Measurements from ENCODE around the gene FAM25G. TPM values are rescaled to one million over a fixed set of nuclear protein-coding genes. Genes with fewer than 3 reads are reported as not detected.
"Not testable (repeated sequence)": the region's sequence is repeated elsewhere in the genome, so short reads cannot be mapped to it uniquely, and the experiment has no call there.

FAM25G gene
- total RNA-seq, 1 donor from 2014 or later, result not detected

GRCh38 chr10:47456079-47456785 lies 35.3 kb downstream of the FAM25G start:
- TF ChIP-seq CTCF (IDR thresholded peaks at IDR 0.05; ENCODE audit: unreplicated experiment), result no peak
- H3K9me3 Mint-ChIP-seq (ENCODE audit: unreplicated experiment), result no peaks in the 10 kb centered on the region
- no peak for DNase-seq (ENCODE audit: low spot score)
- peaks cover 11% of the 10 kb centered on the region for H3K27me3 Mint-ChIP-seq (ENCODE audit: unreplicated experiment)
- peaks cover 5% of the 10 kb centered on the region for H3K36me3 Mint-ChIP-seq (ENCODE audit: low read depth, unreplicated experiment)
- H3K4me3 Mint-ChIP-seq (ENCODE audit: unreplicated experiment), result no peak overlapping the region
- no peaks in the 10 kb centered on the region for H3K4me1 Mint-ChIP-seq (ENCODE audit: unreplicated experiment)
- no peak overlapping the region for H3K27ac Mint-ChIP-seq (ENCODE audit: unreplicated experiment)

- not testable (repeated sequence) for H3K27ac Mint-ChIP-seq (ENCODE audit: unreplicated experiment); H3K36me3 Mint-ChIP-seq (ENCODE audit: low read depth, unreplicated experiment); DNase-seq (ENCODE audit: low spot score); H3K9me3 Mint-ChIP-seq (ENCODE audit: unreplicated experiment); H3K4me3 Mint-ChIP-seq (ENCODE audit: unreplicated experiment); H3K4me1 Mint-ChIP-seq (ENCODE audit: unreplicated experiment)
- H3K27me3 Mint-ChIP-seq (ENCODE audit: unreplicated experiment), result peaks cover 11% of the 10 kb centered on the region
Measured at GRCh38 chr10:47455350-47456078, 36.0 kb downstream of the FAM25G start.

- peaks cover 11% of the 10 kb centered on the region for H3K27me3 Mint-ChIP-seq (ENCODE audit: unreplicated experiment)
- no peak overlapping the region for H3K27ac Mint-ChIP-seq (ENCODE audit: unreplicated experiment)
- H3K4me1 Mint-ChIP-seq (ENCODE audit: unreplicated experiment), result no peaks in the 10 kb centered on the region
- no peak for TF ChIP-seq CTCF (IDR thresholded peaks at IDR 0.05; ENCODE audit: unreplicated experiment)
- no peak for DNase-seq (ENCODE audit: low spot score)
- peak overlapping the region; percentile 72 for H3K4me3 Mint-ChIP-seq (ENCODE audit: unreplicated experiment)
- H3K9me3 Mint-ChIP-seq (ENCODE audit: unreplicated experiment), result no peaks in the 10 kb centered on the region
- H3K36me3 Mint-ChIP-seq (ENCODE audit: low read depth, unreplicated experiment), result peaks cover 5% of the 10 kb centered on the region
Measured at GRCh38 chr10:47454780-47455058, 36.8 kb downstream of the FAM25G start.

- no peak for DNase-seq (ENCODE audit: low spot score)
- no peaks in the 10 kb centered on the region for H3K9me3 Mint-ChIP-seq (ENCODE audit: unreplicated experiment)
- no peak overlapping the region for H3K27ac Mint-ChIP-seq (ENCODE audit: unreplicated experiment)
- peaks cover 3% of the 10 kb centered on the region for H3K4me1 Mint-ChIP-seq (ENCODE audit: unreplicated experiment)
- peak overlapping the region; percentile 72 for H3K4me3 Mint-ChIP-seq (ENCODE audit: unreplicated experiment)
- peaks cover 5% of the 10 kb centered on the region for H3K36me3 Mint-ChIP-seq (ENCODE audit: low read depth, unreplicated experiment)
- TF ChIP-seq CTCF (IDR thresholded peaks at IDR 0.05; ENCODE audit: unreplicated experiment), result no peak
- peaks cover 11% of the 10 kb centered on the region for H3K27me3 Mint-ChIP-seq (ENCODE audit: unreplicated experiment)
Measured at GRCh38 chr10:47454008-47454779, 37.3 kb downstream of the FAM25G start.

GRCh38 chr10:47453141-47454007 lies 38.1 kb downstream of the FAM25G start:
- TF ChIP-seq CTCF (IDR thresholded peaks at IDR 0.05; ENCODE audit: unreplicated experiment), result no peak
- Mint-ChIP-seq H3K27me3 (ENCODE audit: unreplicated experiment) (peaks cover 12% of the 10 kb centered on the region), H3K36me3 (ENCODE audit: low read depth, unreplicated experiment) (peaks cover 5% of the 10 kb centered on the region), H3K9me3 (ENCODE audit: unreplicated experiment) (no peaks in the 10 kb centered on the region), H3K4me3 (ENCODE audit: unreplicated experiment) (no peak overlapping the region), H3K4me1 (ENCODE audit: unreplicated experiment) (peaks cover 11% of the 10 kb centered on the region), H3K27ac (ENCODE audit: unreplicated experiment) (peak overlapping the region; percentile 37)
- DNase-seq (ENCODE audit: low spot score), result no peak

All from endothelial cell (in vitro differentiated cells).